NCI-H2227 treated with DMSO at 0.1 percent for 48 hours (cell line): ENCODE data around the gene SOCS7.

Experiments used
- DNase-seq: peaks from one replicate; lab custom pipeline; 2025; lab: John Stamatoyannopoulos, UW

SOCS7 gene

DNA sequence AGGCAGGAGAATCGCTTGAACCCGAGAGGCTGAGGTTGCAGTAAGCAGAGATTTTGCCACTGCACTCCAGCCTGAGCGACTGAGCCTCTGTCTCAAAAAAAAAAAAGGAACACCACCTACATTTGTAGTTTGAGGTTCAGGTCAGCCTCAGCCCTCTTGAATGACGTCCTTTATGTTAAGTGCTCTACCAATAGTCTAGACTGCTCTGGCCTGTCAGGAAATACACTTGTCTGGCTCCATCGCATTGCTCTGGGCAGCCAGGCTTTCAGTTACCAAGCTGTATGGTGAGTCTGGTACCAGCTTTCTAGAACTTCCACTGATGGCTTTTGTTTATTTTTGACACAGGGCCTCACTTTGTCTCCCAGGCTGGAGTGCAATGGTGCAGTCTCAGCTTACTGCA, 11.4 kb downstream of the SOCS7 start:
- DNase-seq, result no peak

DNA sequence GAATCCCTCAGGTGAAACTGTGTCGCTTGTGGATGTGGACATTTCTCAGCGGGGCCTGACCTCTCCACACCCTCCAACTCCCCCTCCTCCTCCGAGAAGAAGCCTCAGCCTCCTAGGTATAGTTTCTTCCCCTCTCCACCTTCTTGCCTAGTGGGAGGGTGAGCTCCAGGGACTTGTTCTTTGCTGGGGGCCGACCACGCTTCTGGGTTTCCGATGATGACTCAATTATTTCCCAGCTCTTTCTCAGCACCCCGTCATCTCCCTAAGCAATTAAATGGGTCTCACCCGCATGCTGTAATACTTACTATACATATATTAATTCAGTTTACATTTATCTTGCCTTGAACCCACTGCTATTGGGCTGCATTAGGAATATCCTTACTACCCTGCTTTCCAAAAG, 13.1 kb downstream of the SOCS7 start:
- no peak for DNase-seq

DNA sequence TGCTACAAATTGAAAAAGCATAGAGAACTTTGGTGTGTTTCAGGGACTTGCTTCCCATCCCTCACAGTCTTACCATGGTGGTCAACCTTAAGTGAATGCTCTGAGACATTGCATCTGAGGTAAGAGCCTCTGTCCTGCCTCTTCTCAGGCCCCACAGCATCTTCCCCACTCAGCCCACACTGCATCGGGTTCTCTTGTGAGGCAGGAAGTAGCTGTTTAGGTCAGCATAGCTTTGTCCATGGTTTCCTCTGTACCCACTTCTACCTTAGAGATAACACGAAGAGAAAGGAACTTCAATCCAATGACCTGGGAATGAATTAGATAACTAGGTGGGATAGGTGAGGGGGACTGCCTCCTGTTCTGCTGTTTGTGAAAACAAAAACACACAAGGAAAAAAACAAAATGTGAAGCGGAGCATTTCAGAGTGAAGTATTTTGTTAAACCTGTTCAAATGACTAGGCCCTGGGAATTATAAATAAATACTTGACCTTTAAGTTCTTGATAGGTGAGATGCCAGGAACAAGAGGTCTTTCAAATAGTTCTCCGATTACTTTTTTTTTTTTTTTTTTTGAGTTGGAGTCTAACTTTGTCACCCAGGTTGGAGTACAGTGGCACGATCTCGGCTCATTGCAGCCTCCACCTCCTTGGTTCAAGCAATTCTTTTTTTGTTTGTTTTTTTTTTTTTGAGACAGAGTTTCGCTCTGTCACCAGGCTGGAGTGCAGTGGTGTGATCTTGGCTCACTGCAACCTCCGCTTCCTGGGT, 17.7 kb downstream of the SOCS7 start:
- DNase-seq, result no peak

DNA sequence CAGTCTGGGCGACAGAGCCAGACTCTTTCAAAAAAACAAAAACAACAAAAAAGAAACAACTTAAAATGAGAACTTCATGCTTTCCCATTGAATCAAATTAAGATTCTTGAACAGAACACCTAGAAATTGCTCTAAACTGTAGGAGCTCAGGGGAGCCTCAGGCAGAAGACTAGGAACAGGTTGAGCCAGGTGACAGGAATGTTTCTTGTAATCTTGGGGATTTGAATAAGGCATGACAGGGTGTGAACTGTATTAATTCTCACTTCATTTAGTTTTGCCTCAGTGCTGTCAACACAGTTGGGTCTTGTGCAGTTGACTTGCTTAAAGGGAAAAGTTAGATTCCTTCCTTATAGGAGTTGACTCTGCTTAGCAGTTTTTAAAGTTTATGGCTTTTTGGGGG, 27.8 kb downstream of the SOCS7 start:
- DNase-seq, result no peak

DNA sequence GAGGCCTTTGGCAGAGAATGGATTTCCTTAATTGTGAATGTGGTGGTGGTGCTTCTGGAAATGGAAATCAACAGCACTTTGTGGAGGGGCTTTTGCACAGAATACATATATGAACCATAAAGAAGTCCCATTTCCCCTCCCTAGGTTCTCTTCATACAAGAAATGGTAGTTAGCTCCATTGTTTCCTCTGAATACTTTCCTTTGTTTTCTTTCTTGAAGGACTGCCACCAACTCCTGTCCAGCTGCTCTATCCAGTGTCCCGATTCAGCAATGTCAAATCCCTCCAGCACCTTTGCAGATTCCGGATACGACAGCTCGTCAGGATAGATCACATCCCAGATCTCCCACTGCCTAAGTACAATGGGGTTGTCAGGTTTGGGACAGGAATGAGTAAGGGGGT, 43.4 kb downstream of the SOCS7 start:
- DNase-seq, result no peak

DNA sequence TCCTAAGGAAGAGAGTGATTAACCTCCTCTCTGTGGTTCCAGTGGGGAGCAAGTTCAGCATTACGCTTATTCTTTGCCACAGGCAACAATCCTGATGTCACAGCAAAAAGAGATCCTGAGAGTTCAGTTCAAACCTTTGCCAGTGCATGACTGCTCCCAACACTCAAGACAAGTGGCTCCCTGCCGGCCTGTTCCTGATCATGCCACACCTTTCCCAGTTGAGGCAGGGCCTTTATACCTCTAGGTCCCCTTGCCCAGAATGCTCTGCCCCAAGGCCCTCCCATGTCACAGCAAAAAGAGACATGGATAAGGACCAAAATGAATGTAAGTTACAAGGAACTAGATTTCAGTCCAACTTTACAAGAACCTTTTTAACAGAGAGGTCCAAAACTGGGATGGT, 45.6 kb downstream of the SOCS7 start:
- DNase-seq, result no peak

DNA sequence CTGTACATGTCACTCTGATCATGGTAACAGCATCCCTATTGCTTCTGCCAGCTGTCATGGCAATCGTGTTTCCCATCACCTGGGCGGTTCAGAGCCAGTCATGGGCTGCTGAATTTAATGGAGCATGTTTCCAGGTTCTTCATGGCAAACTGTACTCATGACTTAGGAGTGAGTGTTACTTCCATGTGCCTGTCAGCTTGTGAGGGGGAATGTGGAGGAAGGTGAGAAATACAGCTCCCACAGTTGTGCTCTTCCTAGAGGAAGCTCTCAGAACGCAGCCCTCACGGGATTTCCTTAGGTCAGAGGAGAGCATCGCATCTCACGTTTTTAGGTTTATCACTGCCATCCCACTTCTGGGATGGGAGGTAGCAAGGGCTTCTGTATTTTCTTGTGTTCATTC, 48.6 kb downstream of the SOCS7 start:
- no peak for DNase-seq

DNA sequence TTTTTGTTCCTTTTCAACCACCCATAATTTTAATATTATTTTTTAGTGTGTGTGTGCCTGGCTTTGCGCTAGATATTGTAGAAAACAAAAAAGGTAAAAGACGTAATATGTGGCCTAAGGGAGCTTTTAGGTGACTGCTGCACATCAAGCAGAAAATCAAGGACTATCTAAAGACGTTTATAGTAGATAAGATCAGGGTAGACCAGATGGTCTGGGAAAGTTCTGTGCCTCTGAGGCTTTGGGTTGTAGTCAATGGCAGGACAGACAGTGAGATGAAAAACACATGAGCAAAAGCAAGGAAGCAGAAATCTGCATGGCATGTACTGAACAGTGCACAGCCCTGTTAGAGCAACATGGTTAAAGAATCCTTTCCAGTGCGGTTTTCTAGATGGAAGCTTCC, 49.8 kb downstream of the SOCS7 start:
- no peak for DNase-seq

DNA sequence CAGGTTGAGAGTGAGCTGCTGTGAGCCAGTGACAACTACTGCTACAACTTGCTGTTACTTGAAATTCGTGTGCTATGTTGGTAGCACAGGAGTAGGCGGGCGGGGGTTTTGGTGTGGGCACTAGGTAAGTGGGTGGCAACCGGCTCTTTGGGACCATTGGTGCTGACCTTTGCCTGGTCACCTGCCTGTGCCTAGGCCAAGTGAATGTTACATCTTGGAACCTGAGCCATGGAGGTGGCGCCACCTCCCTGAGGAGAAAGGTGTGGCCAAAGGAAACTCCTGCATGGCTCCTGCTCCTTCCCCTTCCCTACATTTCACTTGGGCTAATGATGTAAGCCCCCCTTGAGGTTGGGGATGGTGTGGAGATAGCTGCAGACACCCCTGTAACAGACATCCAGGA, 51.3 kb downstream of the SOCS7 start:
- DNase-seq, result no peak

DNA sequence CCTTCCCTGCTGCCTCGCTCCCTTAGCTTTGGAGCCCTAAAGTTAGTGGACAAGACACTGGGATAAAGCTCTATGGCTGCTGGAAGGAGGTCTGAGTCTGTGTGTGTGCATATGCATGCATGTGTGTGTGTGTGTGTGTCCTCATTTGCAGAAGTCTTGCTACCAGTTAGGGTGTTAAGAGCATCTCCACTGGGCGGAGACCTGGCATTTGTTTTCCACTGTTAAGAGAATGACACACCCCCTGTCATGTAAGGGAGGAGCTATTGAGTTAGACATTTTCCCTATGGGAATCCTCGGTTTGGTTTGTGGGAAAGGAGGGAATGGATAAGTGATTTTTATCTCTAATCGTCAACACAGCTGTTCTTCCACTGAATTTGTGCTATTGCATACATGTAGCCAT, 51.8 kb downstream of the SOCS7 start:
- DNase-seq, result peak; percentile 40

DNA sequence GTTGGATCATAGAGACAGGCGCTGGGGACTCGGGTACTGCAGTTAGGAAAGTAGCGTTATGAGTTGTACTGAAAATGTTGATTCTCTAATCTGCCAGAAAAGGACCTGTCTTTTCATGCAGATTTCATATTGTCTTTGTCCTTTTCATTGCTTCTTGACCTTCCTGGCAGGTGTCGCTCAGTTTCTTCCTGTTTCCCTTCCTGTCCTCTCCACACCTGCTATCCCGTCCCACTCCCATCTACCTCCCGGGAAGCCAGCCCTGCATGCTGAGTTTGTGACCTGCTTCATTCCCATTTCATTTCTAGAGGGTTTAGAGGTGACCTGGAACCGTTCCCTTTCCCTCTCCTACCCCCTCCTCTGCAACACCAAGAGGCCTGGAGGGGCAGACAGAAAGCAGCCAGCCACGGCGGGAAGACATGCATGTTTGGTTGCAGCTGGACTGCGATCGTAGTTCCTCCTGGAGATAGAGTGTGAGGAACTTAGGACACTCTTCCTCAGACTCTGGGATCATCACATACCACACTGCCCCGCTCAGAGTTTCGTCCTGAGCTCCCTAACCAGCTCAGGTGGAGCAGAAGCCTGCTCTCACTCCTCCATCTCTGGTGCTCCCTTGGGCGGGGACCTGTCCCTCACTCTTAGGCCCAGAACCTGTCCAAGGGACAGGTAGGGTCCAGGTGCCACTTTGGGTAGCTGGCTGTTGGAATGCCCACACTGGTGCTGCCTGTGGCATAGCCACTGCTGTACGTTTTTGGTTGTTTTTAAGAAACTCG, 52.7 kb downstream of the SOCS7 start:
- no peak for DNase-seq

DNA sequence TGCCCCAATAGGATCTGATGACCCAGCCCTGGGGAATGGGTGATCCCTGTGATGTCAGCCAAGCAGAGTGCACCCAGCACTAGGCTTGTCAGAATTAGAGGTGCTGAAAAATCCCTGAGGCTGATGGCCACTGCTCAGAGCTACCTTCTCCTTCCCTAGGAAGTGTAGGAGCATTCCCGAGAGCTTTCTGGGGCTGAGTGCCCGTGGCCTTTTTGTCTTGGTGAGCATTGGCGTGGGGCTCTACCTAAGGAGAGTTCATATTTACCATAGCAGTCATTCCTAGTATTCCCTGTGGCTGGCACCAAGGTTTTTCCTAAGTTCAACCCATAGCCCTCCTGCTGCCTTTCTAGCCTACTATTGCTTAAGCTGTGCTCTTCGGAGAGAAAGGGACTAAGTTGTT, 54.0 kb downstream of the SOCS7 start:
- no peak for DNase-seq

DNA sequence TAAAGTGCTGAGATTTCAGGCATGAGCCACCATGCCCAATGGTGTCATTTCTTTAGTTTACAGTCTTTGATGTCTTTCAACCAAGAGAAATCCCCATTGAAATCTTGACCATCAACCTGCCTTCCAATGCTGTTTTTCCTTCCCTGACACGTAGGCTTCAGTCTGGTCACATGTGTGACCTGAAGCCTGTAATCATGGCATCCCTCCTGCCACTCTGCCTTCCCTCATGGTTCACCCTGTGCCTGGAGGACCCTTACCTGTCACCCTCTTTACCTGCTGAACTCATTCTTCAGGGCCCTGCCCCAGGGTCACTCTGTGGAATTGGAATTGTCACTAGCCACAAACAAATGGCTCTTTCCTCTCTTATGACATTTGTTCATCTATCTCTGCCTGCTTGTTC, 58.6 kb downstream of the SOCS7 start:
- no peak for DNase-seq

DNA sequence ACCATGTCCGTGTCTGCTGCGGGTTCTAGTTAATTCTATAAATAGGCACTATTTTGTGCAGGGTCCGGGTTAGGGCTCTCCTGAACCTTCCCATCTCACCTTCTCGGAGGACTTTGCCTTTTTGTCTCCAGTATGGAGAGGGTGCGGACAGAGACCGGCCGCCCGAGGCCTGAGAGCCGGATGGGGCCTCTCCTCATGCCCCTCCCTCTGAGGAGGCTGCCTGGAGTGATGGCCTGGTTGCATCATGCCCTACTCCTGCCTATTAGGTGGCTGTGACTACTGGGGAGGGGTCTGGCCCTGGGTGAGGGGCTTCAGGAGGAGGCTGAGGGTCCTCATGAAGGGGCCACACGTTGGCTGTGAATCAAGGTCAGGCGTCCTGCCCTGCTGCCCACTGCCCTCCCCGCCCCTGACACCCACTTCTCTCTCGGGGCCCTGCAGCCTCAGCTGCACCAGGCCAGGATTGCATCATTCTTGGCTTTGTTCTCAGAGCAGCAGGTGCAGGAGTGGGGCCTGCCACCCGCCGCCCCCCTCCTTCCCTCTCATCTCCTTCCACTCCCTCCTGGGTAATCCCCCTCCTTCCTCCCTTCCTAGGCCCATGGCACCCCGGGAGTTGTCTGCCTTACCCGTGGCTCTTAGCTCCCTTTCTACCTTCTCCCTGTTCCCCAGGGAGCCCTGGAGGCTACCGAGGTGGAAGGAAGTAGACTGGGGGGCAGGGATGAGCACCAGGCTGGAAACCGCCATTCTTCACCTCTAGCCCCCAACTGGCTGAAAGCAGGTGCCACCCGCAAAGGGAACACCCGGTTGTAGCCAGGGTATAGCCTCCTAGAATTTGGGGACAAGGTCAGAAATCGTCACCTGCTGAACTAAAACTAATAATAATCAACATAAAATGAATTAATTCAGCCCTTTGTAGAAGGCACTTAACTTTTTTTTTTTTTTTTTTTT, 63.9 kb downstream of the SOCS7 start:
- peak; percentile 56 for DNase-seq

DNA sequence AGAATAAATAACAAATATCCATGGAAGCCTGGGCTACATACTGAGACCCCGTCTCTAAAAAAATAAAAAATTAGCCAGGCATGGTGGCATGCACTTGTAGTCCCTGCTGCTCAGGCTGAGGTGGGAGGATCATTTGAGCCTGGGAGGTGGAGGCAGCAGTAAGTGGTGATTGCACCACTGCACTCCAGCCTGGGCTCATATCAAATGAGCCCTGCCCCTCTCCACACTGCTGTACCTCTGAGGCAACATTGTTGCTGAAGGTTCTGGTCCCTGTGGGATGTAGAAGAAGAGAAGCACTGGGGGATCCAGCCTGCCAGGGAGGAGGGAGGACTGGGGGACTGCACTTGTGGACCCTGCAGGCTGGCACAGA, 65.2 kb downstream of the SOCS7 start:
- no peak for DNase-seq

DNA sequence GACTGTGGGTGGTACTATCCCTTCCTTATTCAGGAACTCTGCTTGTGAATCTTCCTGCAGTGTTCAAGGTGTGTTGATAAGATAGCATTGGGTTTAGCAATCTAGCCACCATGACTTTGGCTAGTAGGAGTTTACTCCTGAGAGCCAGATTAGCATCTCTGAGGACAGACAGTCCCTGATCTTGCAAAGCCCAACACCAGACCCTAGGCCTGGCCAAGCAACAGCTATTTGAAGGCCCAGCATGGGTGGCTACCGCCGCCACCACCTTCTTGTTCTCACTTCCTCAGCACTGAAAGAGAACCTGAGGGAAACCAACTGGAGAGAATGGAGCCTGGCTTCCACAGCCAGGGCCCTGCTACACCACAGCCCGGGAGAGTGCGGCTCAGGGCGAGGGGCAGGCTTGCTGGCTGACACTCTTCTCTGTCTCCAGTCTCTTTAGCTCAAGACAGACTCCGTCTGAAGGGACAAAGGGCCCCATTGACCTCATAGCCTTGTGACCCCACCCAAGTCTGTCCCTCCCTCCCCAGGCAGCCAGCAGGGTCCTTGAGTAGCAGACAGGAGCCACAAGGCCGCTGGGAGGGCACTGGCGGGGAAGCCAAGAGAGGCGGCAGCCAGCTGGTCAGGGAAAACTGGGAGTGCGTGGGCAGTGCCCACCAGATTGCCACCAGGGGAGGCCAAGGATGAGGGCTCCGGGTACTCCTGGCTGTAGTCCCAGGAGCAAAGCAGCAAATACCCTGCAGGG, 65.7 kb downstream of the SOCS7 start:
- DNase-seq, result no peak

DNA sequence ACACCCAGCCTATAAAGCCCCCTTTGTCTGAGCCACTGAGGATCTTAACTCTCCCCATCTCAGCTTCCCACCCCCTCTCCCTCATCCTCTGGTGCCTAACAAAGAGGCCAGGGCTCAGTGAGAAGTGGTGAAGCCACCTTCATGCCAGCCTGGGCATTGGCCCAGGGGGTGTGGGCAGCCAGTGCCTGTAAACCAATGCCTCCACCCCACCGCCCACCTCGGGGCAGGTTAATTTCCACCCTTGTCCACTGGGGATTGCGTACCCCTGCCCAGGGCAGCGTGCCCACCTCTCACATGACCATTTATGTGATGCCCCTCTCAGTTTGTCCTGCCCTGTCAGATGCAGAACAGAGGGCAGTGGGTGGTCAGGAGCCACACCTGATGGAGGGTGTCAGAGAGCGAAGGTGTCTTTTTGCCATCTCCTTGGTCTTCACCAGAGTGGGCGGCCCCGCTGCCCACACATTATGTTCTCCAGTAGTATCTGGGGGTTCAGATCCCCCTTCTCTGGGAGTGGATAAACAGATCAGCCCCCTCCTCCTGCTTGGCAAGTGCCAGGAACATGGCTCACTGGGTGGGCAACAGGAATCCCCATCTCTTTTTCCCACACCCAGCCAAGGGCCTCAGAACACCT, 66.5 kb downstream of the SOCS7 start:
- no peak for DNase-seq

DNA sequence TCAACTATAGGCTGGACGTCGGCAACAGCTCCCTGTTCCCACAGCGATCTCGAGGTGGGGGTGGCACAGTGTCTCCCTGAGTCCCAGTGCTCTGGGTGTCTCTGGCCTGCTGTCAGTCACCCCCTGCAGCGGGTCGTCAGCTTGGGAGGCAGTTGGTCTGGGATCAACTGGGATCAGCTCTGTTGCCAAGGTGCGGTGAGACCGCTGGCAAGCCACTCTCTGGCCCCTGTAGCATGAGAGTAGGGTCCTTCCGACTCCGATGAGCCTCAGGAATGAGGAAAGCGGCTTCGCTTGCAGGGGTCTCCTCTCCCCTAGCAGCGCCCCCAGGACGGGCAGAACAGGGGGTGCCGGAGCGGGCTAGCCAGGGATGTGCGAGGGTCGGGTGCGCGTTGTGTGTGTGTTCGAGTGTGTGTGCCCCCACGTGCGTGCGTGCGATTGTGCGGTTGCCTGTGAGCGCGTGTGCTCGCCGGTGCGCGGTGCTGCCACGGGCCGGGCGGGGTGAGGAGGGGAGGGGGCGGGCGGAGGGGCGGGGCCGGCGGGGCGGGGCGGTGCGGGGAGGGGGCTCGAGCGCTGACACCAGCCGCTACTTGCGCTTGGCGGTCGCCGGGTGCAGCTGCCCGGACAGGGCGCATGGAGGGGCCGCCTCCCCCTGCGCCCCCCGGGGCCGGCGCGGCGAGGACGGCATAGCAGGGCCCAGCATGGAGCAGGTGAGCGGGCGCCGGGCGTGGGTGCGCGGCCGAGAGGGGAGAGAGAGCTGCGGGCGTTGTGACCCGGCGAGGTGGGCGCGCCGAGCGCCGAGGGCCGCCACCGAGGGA, 67.3 kb downstream of the SOCS7 start:
- DNase-seq, result no peak

DNA sequence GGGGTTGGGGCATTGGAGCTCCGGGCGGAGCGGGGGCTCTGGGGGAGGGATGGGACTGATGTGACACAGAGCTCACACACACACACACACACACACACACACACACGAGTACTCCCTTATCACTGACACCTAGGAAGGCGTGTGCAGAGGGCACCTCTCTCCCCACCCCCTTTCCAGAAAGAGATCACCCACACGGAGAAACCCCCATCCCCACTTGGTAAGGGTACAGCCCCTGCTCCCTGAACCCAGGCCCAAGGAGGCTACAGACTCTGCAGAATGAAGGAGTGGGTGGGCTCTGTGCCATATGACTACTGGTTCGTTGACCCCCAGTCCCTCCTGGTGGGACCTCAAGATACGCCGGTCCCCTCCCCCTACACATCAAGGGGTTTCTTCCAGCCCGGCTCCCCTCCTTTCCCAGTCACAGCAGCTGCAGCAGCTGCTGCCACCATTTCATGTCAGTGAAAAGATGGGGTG, 67.9 kb downstream of the SOCS7 start:
- no peak for DNase-seq

DNA sequence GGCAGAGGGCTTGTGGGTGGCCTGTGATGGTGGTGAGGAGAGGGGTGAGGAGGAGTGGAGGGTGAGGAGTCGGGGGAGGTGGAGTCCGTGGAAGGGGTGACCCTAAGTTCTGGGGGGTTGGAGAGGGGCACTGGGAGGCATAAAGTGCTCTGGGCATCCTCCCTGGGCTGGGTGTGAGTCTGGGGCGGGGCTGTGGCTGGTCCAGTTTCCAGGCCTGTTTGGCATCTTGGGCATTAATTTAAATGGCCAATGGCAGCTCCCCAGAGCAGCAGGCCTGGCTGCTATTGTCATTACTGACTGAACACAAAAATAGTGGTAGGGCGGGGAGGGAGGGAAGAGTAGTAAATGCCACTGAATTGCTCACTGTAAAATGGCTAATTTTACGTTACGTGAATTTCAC, 68.9 kb downstream of the SOCS7 start:
- DNase-seq, result no peak
